Measurements from ENCODE around the gene KIRREL2. TPM values are rescaled to one million over a fixed set of nuclear protein-coding genes. Genes with fewer than 3 reads are reported as not detected.

Gene KIRREL2
- total and polyA plus RNA-seq, 2 experiments from 2014 or later: 3.2 to 3.5 TPM

DNA sequence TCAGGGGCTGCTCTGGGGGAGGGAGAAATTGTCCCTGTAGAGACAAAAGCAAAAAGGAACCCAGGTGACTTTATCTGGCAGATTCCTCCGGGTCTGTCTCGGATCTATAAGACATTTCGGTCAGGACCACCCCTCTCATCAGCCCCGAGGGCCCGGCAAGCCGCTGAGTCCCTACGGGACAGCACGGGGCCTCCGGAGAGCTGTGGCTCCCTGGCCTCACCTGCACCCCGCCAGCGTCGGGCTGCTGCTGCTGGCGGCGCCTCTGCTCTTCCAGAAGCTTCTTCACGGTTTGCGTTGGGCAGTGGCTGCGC, 41.7 kb downstream of the KIRREL2 start:
- no peak overlapping the region for H3K27ac ChIP-seq
- no peaks in the 10 kb centered on the region for H3K4me1 ChIP-seq (ENCODE audit: low read depth)
- H3K4me3 ChIP-seq: peak overlapping the region; percentile 86
- DNase-seq (ENCODE audit: low read depth in 1 of 2, low spot score in 1 of 2): no peak
- H3K9me3 ChIP-seq (ENCODE audit: low read depth): no peaks in the 10 kb centered on the region
- H3K36me3 ChIP-seq: peaks cover 6% of the 10 kb centered on the region
- H3K27me3 ChIP-seq: no peaks in the 10 kb centered on the region
- TF ChIP-seq, protein P1, sequence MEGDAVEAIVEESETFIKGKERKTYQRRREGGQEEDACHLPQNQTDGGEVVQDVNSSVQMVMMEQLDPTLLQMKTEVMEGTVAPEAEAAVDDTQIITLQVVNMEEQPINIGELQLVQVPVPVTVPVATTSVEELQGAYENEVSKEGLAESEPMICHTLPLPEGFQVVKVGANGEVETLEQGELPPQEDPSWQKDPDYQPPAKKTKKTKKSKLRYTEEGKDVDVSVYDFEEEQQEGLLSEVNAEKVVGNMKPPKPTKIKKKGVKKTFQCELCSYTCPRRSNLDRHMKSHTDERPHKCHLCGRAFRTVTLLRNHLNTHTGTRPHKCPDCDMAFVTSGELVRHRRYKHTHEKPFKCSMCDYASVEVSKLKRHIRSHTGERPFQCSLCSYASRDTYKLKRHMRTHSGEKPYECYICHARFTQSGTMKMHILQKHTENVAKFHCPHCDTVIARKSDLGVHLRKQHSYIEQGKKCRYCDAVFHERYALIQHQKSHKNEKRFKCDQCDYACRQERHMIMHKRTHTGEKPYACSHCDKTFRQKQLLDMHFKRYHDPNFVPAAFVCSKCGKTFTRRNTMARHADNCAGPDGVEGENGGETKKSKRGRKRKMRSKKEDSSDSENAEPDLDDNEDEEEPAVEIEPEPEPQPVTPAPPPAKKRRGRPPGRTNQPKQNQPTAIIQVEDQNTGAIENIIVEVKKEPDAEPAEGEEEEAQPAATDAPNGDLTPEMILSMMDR (IDR thresholded peaks at IDR 0.05; ENCODE audit: low read depth, low read length): no peak

DNA sequence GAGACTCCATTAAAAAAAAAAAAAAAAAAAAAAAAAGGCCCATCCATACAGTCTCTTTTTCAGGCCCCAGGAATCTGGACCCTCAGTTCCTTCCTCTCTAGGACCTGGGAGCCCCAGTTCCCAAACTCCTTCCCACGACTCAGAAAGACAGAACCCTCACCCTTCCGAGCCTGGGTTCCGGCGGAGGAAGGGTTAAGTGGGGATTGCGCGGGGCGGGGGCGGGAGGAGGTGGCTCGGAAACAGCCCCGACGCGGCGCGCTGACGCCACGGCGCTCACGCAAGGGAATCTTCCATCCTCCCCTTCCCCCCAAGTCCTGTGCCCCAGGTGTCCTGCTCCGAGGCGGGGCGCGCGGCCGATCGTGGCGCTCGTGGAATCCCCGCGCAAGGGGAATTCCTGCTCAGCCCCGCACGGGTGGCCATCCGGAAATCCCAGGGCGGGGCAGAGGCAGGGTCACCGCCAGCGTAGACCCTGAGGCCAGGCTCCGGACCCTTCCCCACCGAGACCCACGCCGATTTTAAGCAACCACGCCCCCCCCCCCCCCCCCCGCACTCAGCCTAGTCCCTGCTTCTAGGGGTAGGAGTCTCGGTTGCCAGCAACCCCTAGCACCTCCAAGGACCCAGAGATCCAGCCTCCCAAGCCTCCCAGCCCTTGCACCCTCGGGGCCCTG, 43.0 kb downstream of the KIRREL2 start:
- Histone ChIP-seq H3K36me3 (peaks cover 4% of the 10 kb centered on the region), H3K4me3 (peak overlapping the region; percentile 86), H3K27me3 (no peaks in the 10 kb centered on the region), H3K27ac (no peak overlapping the region), H3K4me1 (ENCODE audit: low read depth) (no peaks in the 10 kb centered on the region), H3K9me3 (ENCODE audit: low read depth) (no peaks in the 10 kb centered on the region)
- peak; percentile 80 to 82 for DNase-seq (ENCODE audit: low read depth in 1 of 2, low spot score in 1 of 2)
- TF ChIP-seq, protein P1 (IDR thresholded peaks at IDR 0.05; ENCODE audit: low read depth, low read length): no peak

- H3K9me3 ChIP-seq (ENCODE audit: low read depth): no peaks in the 10 kb centered on the region
- H3K27me3 ChIP-seq: no peaks in the 10 kb centered on the region
- H3K36me3 ChIP-seq: no peaks in the 10 kb centered on the region
- no peak overlapping the region for H3K27ac ChIP-seq
- TF ChIP-seq, protein P1 (IDR thresholded peaks at IDR 0.05; ENCODE audit: low read depth, low read length): no peak
- H3K4me3 ChIP-seq: no peak overlapping the region
- no peaks in the 10 kb centered on the region for H3K4me1 ChIP-seq (ENCODE audit: low read depth)
- peak in 1 of 2 donors; percentile 25 for DNase-seq (ENCODE audit: low read depth in 1 of 2, low spot score in 1 of 2)
Measured at GRCh38 chr19:35901055-35901644, 44.4 kb downstream of the KIRREL2 start.

DNA sequence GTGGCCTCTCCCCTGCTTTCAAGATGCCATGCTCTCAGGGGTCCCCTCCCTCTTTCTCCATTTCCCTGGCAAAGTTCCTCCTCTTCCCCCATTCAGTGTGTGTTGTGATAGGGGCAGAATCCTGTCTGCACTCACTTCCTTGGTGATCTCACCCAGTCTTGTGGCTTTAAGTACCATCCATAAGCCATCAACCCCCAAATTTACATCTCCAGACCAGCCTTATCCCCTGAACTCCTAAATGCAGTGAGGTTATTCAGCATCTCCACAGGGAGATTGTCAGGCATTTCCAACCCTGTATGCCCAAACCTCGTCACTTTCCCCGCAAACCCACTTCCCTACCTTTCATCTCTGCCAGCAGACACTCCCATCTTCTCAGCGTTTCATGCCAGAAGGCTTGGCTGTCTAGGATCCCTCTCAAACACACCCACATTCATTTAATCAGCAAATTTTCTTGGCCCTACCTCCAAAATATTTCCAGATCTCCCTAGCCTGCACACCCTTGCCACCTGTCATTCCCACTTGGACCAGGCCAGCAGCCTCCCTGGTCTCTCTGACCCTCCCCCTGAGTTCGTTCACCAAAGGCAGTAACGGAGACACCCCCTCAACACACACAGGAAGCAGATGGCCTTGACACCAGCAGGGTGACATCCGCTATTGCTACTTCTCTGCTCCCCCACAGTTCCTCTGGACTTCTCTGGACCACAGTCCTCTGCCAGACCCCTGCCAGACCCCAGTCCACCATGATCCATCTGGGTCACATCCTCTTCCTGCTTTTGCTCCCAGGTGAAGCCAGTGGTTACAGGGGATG, 45.3 kb downstream of the KIRREL2 start, which contains the start of gene HCST:
HCST (plus strand) TSS at position 676 of the 808 bp plus-strand sequence; CDS start at position 741, 65 bp downstream.
- no peaks in the 10 kb centered on the region for H3K27me3 ChIP-seq
- no peak within 1 kb of the TSS for H3K4me3 ChIP-seq
- no peaks in the 10 kb centered on the region for H3K36me3 ChIP-seq
- H3K9me3 ChIP-seq (ENCODE audit: low read depth): no peaks in the 10 kb centered on the region
- H3K4me1 ChIP-seq (ENCODE audit: low read depth): peaks cover 4% of the 10 kb centered on the region
- no peak within 1 kb of the TSS for H3K27ac ChIP-seq
- peak in 1 of 2 donors; percentile 12 for DNase-seq (ENCODE audit: low read depth in 1 of 2, low spot score in 1 of 2)
- TF ChIP-seq, protein P1 (IDR thresholded peaks at IDR 0.05; ENCODE audit: low read depth, low read length): no peak

DNA sequence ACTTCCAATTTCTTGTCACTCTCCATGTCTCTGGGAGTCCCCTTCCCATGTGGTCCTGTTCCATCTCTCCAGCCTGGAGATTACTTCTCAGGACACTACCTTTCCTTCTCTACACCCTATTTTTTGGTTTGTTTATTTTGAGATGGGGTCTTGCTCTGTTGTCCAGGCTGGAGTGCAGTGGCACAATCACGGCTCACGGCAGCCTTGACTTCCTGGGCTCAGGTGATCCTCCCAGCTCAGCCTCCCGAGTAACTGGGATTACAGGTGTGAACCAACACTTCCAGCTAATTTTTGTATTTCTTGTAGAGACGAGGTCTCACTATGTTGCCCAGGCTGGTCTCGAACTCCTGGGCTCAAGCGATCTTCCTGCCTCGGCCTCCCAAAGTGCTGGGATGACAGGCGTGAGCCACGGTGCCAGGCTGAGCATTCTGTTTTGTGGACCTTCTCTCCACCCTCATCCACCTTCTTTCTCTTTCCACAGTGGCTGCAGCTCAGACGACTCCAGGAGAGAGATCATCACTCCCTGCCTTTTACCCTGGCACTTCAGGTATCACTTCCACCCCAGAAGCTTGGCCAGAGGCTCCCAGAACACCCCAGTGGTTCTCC, 46.3 kb downstream of the KIRREL2 start:
- Histone ChIP-seq H3K27ac (no peak overlapping the region), H3K9me3 (ENCODE audit: low read depth) (no peaks in the 10 kb centered on the region)
- TF ChIP-seq, protein P1 (IDR thresholded peaks at IDR 0.05; ENCODE audit: low read depth, low read length): no peak

More for the DNA sequence above, 46.3 kb downstream of the KIRREL2 start:
- no peak for DNase-seq (ENCODE audit: low read depth in 1 of 2, low spot score in 1 of 2)
- no peak overlapping the region for H3K4me3 ChIP-seq
- peaks cover 12% of the 10 kb centered on the region for H3K4me1 ChIP-seq (ENCODE audit: low read depth)
- H3K27me3 ChIP-seq: no peaks in the 10 kb centered on the region
- H3K36me3 ChIP-seq: no peaks in the 10 kb centered on the region

All from cardiac muscle cell (in vitro differentiated cells and primary cell).